IMR-90 (cell line): ENCODE results near the gene RGMA. TPM values are rescaled to one million over a fixed set of nuclear protein-coding genes. Genes with fewer than 3 reads are reported as not detected.

Experiments
- ATAC-seq: fragments of 200-7000 bp; cut with Tn5 transposase; 2 replicates; pipeline ENCODE4 v1.9.1; 2020; ENCODE audit warnings: low read depth, mild to moderate bottlenecking, moderate library complexity
- BruUV-seq: library from RNA; stranded (reverse); fragments of 400-500 nt; replicated peaks from 2 replicates; lab custom pipeline; 2021; lab: Mats Ljungman, UMichigan
- CTCF ChIA-PET: fragments of 300-600 bp; formaldehyde crosslinking; extraction: SDS; loops from one replicate; lab custom pipeline; 2021; ENCODE audit warnings: antibody characterized with exemption; lab: Yijun Ruan, JAX
- POLR2A ChIA-PET: fragments of 300-600 bp; sonication (Branson Sonifier 250); formaldehyde crosslinking; loops from one replicate; lab custom pipeline; 2022; ENCODE audit warnings: antibody characterized with exemption; ENCODE audit not compliant: unreplicated experiment; lab: Charles Lee
- DNase-seq: peaks from one replicate; pipeline ENCODE4 v3.0.0; 2013
- H2AFZ ChIP-seq: replicated peaks from 2 replicates; pipeline ENCODE3; 2013; ENCODE audit warnings: low read length, mild to moderate bottlenecking; ENCODE audit not compliant: poor library complexity
- H2AK5ac ChIP-seq: 2 replicates; pipeline ENCODE4 v1.6.1; 2013; ENCODE audit warnings: low read depth, low read length, inconsistent platforms
- H2AK9ac ChIP-seq: replicated peaks from 2 replicates; pipeline ENCODE3; 2013; ENCODE audit warnings: mild to moderate bottlenecking, low read depth, low read length, moderate library complexity; ENCODE audit not compliant: poor library complexity
- H2BK120ac ChIP-seq: 2 replicates; pipeline ENCODE4 v1.6.1; 2013; ENCODE audit warnings: low read depth, low read length, inconsistent platforms
- H2BK15ac ChIP-seq: 3 replicates; pipeline ENCODE4 v1.6.1; 2013; ENCODE audit warnings: low read depth, low read length, inconsistent platforms
- H2BK20ac ChIP-seq: 2 replicates; pipeline ENCODE4 v1.6.1; 2013; ENCODE audit warnings: low read depth, mild to moderate bottlenecking, inconsistent platforms, low read length, moderate library complexity
- H2BK5ac ChIP-seq: 2 replicates; pipeline ENCODE4 v1.6.1; 2013; ENCODE audit warnings: mild to moderate bottlenecking, low read depth, low read length, inconsistent platforms; ENCODE audit not compliant: poor library complexity, severe bottlenecking
- H3K14ac ChIP-seq: replicated peaks from 2 replicates; pipeline ENCODE4 v1.6.1; 2013; ENCODE audit warnings: low read depth, low read length, inconsistent platforms
- H3K18ac ChIP-seq: 2 replicates; pipeline ENCODE4 v1.6.1; 2013; ENCODE audit warnings: low read depth, low read length, control low read depth
- H3K23ac ChIP-seq: 2 replicates; pipeline ENCODE4 v1.6.1; 2013; ENCODE audit warnings: low read depth, low read length, inconsistent platforms
- H3K27ac ChIP-seq: 2 replicates; pipeline ENCODE4 v1.5.1; 2013; ENCODE audit warnings: mild to moderate bottlenecking, control low read depth, low read length; ENCODE audit not compliant: insufficient read depth
- H3K27me3 ChIP-seq: 2 replicates; pipeline ENCODE4 v1.6.1; 2013; ENCODE audit warnings: low read length; ENCODE audit not compliant: control insufficient read depth, insufficient read depth
- H3K36me3 ChIP-seq: 2 replicates; pipeline ENCODE4 v1.6.1; 2013; ENCODE audit warnings: low read length, mixed read lengths; ENCODE audit not compliant: control insufficient read depth, insufficient read depth
- H3K4ac ChIP-seq: 2 replicates; pipeline ENCODE4 v1.6.1; 2013; ENCODE audit warnings: low read depth, low read length, inconsistent platforms
- H3K4me1 ChIP-seq: 2 replicates; pipeline ENCODE4 v1.6.1; 2013; ENCODE audit warnings: low read length, mixed read lengths; ENCODE audit not compliant: control insufficient read depth, insufficient read depth
- H3K4me2 ChIP-seq: 2 replicates; pipeline ENCODE4 v1.6.1; 2013; ENCODE audit warnings: low read depth, mild to moderate bottlenecking, control low read depth, low read length, moderate library complexity
- H3K4me3 ChIP-seq: 2 replicates; pipeline ENCODE4 v1.5.1; 2013; ENCODE audit warnings: low read depth, mild to moderate bottlenecking, control low read depth, low read length, moderate library complexity; ENCODE audit not compliant: insufficient read depth
- H3K56ac ChIP-seq: 2 replicates; pipeline ENCODE4 v1.6.1; 2013; ENCODE audit warnings: low read length, inconsistent platforms; ENCODE audit not compliant: insufficient read depth; ENCODE audit errors: extremely low read depth
- H3K79me1 ChIP-seq, 2 experiments: 2 replicates each; pipeline ENCODE4 v1.6.1; 2013; ENCODE audit warnings: low read length in 2 of 2, inconsistent platforms in 1 of 2, low read depth in 1 of 2
- H3K9ac ChIP-seq: 2 replicates; pipeline ENCODE4 v1.6.1; 2013; ENCODE audit warnings: low read depth, low read length, control low read depth
- H3K9me1 ChIP-seq: 2 replicates; pipeline ENCODE4 v1.6.1; 2013; ENCODE audit warnings: low read length, inconsistent platforms; ENCODE audit not compliant: insufficient read depth
- H3K9me3 ChIP-seq: 2 replicates; pipeline ENCODE4 v1.6.1; 2013; ENCODE audit warnings: low read length; ENCODE audit not compliant: control insufficient read depth, insufficient read depth
- H4K20me1 ChIP-seq: 2 replicates; pipeline ENCODE4 v1.6.1; 2013; ENCODE audit warnings: low read length, inconsistent platforms; ENCODE audit not compliant: insufficient read depth
- H4K5ac ChIP-seq: 2 replicates; pipeline ENCODE4 v1.6.1; 2013; ENCODE audit warnings: mild to moderate bottlenecking, low read depth, low read length, control low read depth
- H4K8ac ChIP-seq, 2 experiments: 2 replicates each; pipeline ENCODE4 v1.6.1; 2013; ENCODE audit warnings: low read depth in 2 of 2, low read length in 2 of 2, control low read depth in 1 of 2, inconsistent platforms in 1 of 2
- H4K91ac ChIP-seq: 2 replicates; pipeline ENCODE4 v1.6.1; 2013; ENCODE audit warnings: low read depth, low read length, inconsistent platforms; ENCODE audit not compliant: insufficient read depth
- BHLHE40 ChIP-seq: fragments of 150-350 bp; IDR thresholded peaks from 2 replicates; pipeline ENCODE4 v1.6.1; 2016; ENCODE audit warnings: mild to moderate bottlenecking, low read depth, low read length
- CEBPB ChIP-seq: IDR thresholded peaks from 2 replicates; pipeline ENCODE4 v1.6.1; 2012; ENCODE audit warnings: low read depth, low read length, improper control_type of control experiment
- CHD1 ChIP-seq: IDR thresholded peaks from 2 replicates; pipeline ENCODE4 v1.6.1; 2012; ENCODE audit warnings: low read depth, low read length, improper control_type of control experiment
- FOS ChIP-seq: fragments of 150-350 bp; IDR thresholded peaks from 2 replicates; pipeline ENCODE4 v1.6.1; 2016; ENCODE audit warnings: low read depth, low read length
- MAFK ChIP-seq: IDR thresholded peaks from 2 replicates; pipeline ENCODE4 v1.6.1; 2012; ENCODE audit warnings: low read depth, low read length, improper control_type of control experiment
- MAZ ChIP-seq: IDR thresholded peaks from 2 replicates; pipeline ENCODE4 v1.6.1; 2012; ENCODE audit warnings: low read depth, mild to moderate bottlenecking, low read length, improper control_type of control experiment, moderate library complexity, borderline replicate concordance
- MXI1 ChIP-seq: IDR thresholded peaks from 2 replicates; pipeline ENCODE4 v1.6.1; 2012; ENCODE audit warnings: low read depth, mild to moderate bottlenecking, low read length, moderate library complexity, borderline replicate concordance
- NFE2L2 ChIP-seq: fragments of 150-350 bp; IDR thresholded peaks from 2 replicates; pipeline ENCODE4 v1.6.1; 2016; ENCODE audit warnings: low read depth, mild to moderate bottlenecking, low read length
- POLR2A ChIP-seq: IDR thresholded peaks from 2 replicates; pipeline ENCODE4 v1.6.1; 2012; ENCODE audit warnings: mild to moderate bottlenecking, low read depth, low read length
- RAD21 ChIP-seq: IDR thresholded peaks from 2 replicates; pipeline ENCODE4 v1.6.1; 2012; ENCODE audit warnings: low read length, improper control_type of control experiment
- RCOR1 ChIP-seq: IDR thresholded peaks from 2 replicates; pipeline ENCODE4 v1.6.1; 2012; ENCODE audit warnings: mild to moderate bottlenecking, low read length, improper control_type of control experiment; ENCODE audit not compliant: insufficient replicate concordance
- RFX5 ChIP-seq: IDR thresholded peaks from 2 replicates; pipeline ENCODE4 v1.8.0; 2012; ENCODE audit warnings: low read depth, mild to moderate bottlenecking, low read length, moderate library complexity
- SMC3 ChIP-seq: fragments of 150-350 bp; IDR thresholded peaks from 2 replicates; pipeline ENCODE4 v1.6.1; 2016; ENCODE audit warnings: low read depth, mild to moderate bottlenecking, antibody characterized with exemption, low read length, moderate library complexity
- WGBS, 2 experiments: methylation state at CpG; one replicate each; pipeline versions ENCODE4 v1.1.5 to v1.1.7; 2013; ENCODE audit warnings: missing lambda C conversion rate in 2 of 2; ENCODE audit not compliant: insufficient read length in 1 of 2; ENCODE audit errors: extremely low coverage in 2 of 2; 5-methylcytosine and 5-hydroxymethylcytosine counted together
- dilution Hi-C: fragments of 300-500 bp; cut with HindIII; formaldehyde crosslinking; loops from one replicate; pipeline ENCODE4 v1.14.3; 2018; ENCODE audit warnings: low sequenced_read_pairs; ENCODE audit not compliant: unreplicated experiment
- in situ Hi-C: fragments of 300-500 bp; cut with MboI; formaldehyde crosslinking; loops from 3 replicates; pipeline ENCODE4 v1.14.3; 2019; ENCODE audit warnings: low sequenced_read_pairs, inconsistent platforms, mixed read lengths
- intact Hi-C: fragments of 100-400 bp; cut with micrococcal nuclease; formaldehyde crosslinking; loops from 2 replicates; pipeline ENCODE4 v1.10.0; 2022
- polyA plus RNA-seq, 3 experiments: library from polyadenylated mRNA; depleted of rRNA; stranded (reverse); fragments of >200 nt; gene quantifications; 2 replicates each; pipeline ENCODE4 v1.2.3, GENCODE V29; 2012; ENCODE audit warnings: low replicate concordance in 1 of 3
- total RNA-seq: library from RNA; depleted of rRNA; stranded (reverse); fragments of >200 nt; gene quantifications from 2 replicates; pipeline ENCODE4 v1.2.3, GENCODE V29; 2012
- TF ChIP-seq, protein P1 (sequence below): conservative IDR thresholded peaks from 2 replicates; pipeline ENCODE4 v1.5.1; 2012; ENCODE audit warnings: mild to moderate bottlenecking, low read depth, low read length, improper control_type of control experiment
- TF ChIP-seq, protein P2 (sequence below): fragments of 150-350 bp; IDR thresholded peaks from 2 replicates; pipeline ENCODE4 v1.6.1; 2016; ENCODE audit warnings: low read depth, mild to moderate bottlenecking, low read length, moderate library complexity, borderline replicate concordance
- TF ChIP-seq, protein P3 (sequence below): fragments of 150-350 bp; IDR thresholded peaks from 2 replicates; pipeline ENCODE4 v1.6.1; 2017; ENCODE audit warnings: mild to moderate bottlenecking, antibody characterized with exemption, low read length, low read depth

RGMA gene
- total and polyA plus RNA-seq, 2 of the 4 experiments (the other 2 are of a cell fraction): 0.18 to 0.26 TPM

DNA sequence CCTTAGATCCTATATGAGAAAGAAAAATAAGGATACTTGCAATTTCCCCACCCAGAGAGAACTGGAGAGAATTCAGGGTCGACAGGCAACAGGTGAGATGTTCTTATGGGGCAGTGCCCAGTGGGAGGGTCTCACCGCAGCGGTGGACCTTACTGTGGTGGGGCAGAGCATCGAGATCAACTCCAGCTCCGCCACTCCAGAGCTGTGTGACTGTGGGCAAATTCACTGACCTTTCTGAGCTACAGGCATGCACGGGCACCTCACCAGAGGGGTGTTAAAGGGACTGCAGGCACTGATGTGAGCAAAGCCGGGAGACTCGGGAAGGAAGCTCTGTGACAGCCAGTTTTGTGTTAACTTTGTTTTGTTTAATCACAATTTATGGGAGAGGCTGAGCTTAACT, 30.9 kb downstream of the RGMA start:
- no peak overlapping the region for H4K8ac ChIP-seq
- H3K27ac ChIP-seq: no peak overlapping the region
- peaks cover 1% of the 10 kb centered on the region; the same call in 1 of the 2 replicates for H3K4me1 ChIP-seq
- intact Hi-C loops (no loop called here), dilution Hi-C loops (no loop called here), in situ Hi-C loops (no loop called here)
- 80% methylated on average over 1 of the region's 8 CpGs; no CpG with 5 or more reads in 1 of the 2 experiments for WGBS, 2 experiments
- ChIA-PET CTCF (no interaction called here), POLR2A (no interaction called here)
- H3K9me3 ChIP-seq: no peaks in the 10 kb centered on the region
- peaks cover 11% of the 10 kb centered on the region for H3K27me3 ChIP-seq
- no peaks in the 10 kb centered on the region for H3K9me1 ChIP-seq
- no peaks in the 10 kb centered on the region for H4K20me1 ChIP-seq
- H2BK120ac ChIP-seq: no peak overlapping the region
- no peak overlapping the region for H3K56ac ChIP-seq
- no peak overlapping the region for H3K4me3 ChIP-seq
- no peak overlapping the region for H2BK5ac ChIP-seq
- H3K36me3 ChIP-seq: no peaks in the 10 kb centered on the region
- no peak overlapping the region for H2BK15ac ChIP-seq
- H2BK20ac ChIP-seq: no peak overlapping the region
- H3K23ac ChIP-seq: no peak overlapping the region
- no peak overlapping the region for H4K5ac ChIP-seq
- DNase-seq (no peak), ATAC-seq (no peak)
- H2AK9ac ChIP-seq: no peak overlapping the region
- BruUV-seq: no TSS peak
- H3K4ac ChIP-seq: no peak overlapping the region
- H3K14ac ChIP-seq: no peak overlapping the region
- H2AFZ ChIP-seq: no peak overlapping the region
- H3K4me2 ChIP-seq: no peak overlapping the region
- H3K18ac ChIP-seq: no peak overlapping the region
- no peak overlapping the region for H2AK5ac ChIP-seq
- no peak overlapping the region for H4K91ac ChIP-seq
- no peak overlapping the region for H3K9ac ChIP-seq
- H3K79me1 ChIP-seq: no peaks in the 10 kb centered on the region
- TF ChIP-seq RFX5 (no peak), SMC3 (no peak), MAFK (no peak), BHLHE40 (no peak), MXI1 (no peak), NFE2L2 (no peak), CHD1 (no peak), CEBPB (no peak), RAD21 (no peak), POLR2A (no peak), FOS (no peak), MAZ (no peak), RCOR1 (no peak)
- TF ChIP-seq, protein P1, sequence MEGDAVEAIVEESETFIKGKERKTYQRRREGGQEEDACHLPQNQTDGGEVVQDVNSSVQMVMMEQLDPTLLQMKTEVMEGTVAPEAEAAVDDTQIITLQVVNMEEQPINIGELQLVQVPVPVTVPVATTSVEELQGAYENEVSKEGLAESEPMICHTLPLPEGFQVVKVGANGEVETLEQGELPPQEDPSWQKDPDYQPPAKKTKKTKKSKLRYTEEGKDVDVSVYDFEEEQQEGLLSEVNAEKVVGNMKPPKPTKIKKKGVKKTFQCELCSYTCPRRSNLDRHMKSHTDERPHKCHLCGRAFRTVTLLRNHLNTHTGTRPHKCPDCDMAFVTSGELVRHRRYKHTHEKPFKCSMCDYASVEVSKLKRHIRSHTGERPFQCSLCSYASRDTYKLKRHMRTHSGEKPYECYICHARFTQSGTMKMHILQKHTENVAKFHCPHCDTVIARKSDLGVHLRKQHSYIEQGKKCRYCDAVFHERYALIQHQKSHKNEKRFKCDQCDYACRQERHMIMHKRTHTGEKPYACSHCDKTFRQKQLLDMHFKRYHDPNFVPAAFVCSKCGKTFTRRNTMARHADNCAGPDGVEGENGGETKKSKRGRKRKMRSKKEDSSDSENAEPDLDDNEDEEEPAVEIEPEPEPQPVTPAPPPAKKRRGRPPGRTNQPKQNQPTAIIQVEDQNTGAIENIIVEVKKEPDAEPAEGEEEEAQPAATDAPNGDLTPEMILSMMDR: no peak
- TF ChIP-seq, protein P2, sequence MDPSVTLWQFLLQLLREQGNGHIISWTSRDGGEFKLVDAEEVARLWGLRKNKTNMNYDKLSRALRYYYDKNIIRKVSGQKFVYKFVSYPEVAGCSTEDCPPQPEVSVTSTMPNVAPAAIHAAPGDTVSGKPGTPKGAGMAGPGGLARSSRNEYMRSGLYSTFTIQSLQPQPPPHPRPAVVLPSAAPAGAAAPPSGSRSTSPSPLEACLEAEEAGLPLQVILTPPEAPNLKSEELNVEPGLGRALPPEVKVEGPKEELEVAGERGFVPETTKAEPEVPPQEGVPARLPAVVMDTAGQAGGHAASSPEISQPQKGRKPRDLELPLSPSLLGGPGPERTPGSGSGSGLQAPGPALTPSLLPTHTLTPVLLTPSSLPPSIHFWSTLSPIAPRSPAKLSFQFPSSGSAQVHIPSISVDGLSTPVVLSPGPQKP: no peak
- TF ChIP-seq, protein P3, sequence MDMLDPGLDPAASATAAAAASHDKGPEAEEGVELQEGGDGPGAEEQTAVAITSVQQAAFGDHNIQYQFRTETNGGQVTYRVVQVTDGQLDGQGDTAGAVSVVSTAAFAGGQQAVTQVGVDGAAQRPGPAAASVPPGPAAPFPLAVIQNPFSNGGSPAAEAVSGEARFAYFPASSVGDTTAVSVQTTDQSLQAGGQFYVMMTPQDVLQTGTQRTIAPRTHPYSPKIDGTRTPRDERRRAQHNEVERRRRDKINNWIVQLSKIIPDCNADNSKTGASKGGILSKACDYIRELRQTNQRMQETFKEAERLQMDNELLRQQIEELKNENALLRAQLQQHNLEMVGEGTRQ: no peak
